Measurements from ENCODE around the gene SIGLECL1.

Gene SIGLECL1

GRCh38 chr19:51272183-51272810 lies 21.4 kb downstream of the SIGLECL1 start:
- Histone ChIP-seq H3K9ac (ENCODE audit: low read length) (no peak overlapping the region), H3K27me3 (ENCODE audit: insufficient read depth, low read length) (no peaks in the 10 kb centered on the region), H3K79me2 (ENCODE audit: insufficient read depth, low read length) (no peaks in the 10 kb centered on the region), H3K27ac (ENCODE audit: low read depth, low read length, poor library complexity, severe bottlenecking) (no peak overlapping the region), H3K36me3 (ENCODE audit: insufficient read depth, low read length) (no peaks in the 10 kb centered on the region), H3F3A (ENCODE audit: insufficient read depth, low read length) (no peaks in the 10 kb centered on the region), H3K4me1 (ENCODE audit: insufficient read depth, low read length, severe bottlenecking) (no peaks in the 10 kb centered on the region), H2AFZ (ENCODE audit: low read length) (no peak overlapping the region), H3K4me3 (ENCODE audit: low read depth, low read length, poor library complexity, severe bottlenecking) (no peak overlapping the region), H3K4me2 (ENCODE audit: low read length) (no peak overlapping the region), H3K9me3 (ENCODE audit: low read length) (no peaks in the 10 kb centered on the region), H3K9me2 (ENCODE audit: low read depth, low read length) (no peaks in the 10 kb centered on the region), H4K20me1 (ENCODE audit: insufficient read depth, low read length) (no peaks in the 10 kb centered on the region)
- TF ChIP-seq EZH2 (IDR thresholded peaks at IDR 0.05; ENCODE audit: borderline replicate concordance, low read length) (no peak), CTCF (IDR thresholded peaks at IDR 0.05; ENCODE audit: low read length) (no peak)

GRCh38 chr19:51274049-51274770 lies 23.3 kb downstream of the SIGLECL1 start:
- Histone ChIP-seq H3K9me3 (ENCODE audit: low read length) (no peaks in the 10 kb centered on the region), H3K36me3 (ENCODE audit: insufficient read depth, low read length) (no peaks in the 10 kb centered on the region), H3K27ac (ENCODE audit: low read depth, low read length, poor library complexity, severe bottlenecking) (no peak overlapping the region), H3F3A (ENCODE audit: insufficient read depth, low read length) (no peaks in the 10 kb centered on the region), H2AFZ (ENCODE audit: low read length) (no peak overlapping the region), H4K20me1 (ENCODE audit: insufficient read depth, low read length) (no peaks in the 10 kb centered on the region), H3K4me1 (ENCODE audit: insufficient read depth, low read length, severe bottlenecking) (no peaks in the 10 kb centered on the region), H3K4me3 (ENCODE audit: low read depth, low read length, poor library complexity, severe bottlenecking) (no peak overlapping the region), H3K4me2 (ENCODE audit: low read length) (no peak overlapping the region), H3K9ac (ENCODE audit: low read length) (no peak overlapping the region), H3K79me2 (ENCODE audit: insufficient read depth, low read length) (no peaks in the 10 kb centered on the region), H3K27me3 (ENCODE audit: insufficient read depth, low read length) (no peaks in the 10 kb centered on the region), H3K9me2 (ENCODE audit: low read depth, low read length) (no peaks in the 10 kb centered on the region)
- TF ChIP-seq EZH2 (IDR thresholded peaks at IDR 0.05; ENCODE audit: borderline replicate concordance, low read length) (no peak), CTCF (IDR thresholded peaks at IDR 0.05; ENCODE audit: low read length) (no peak)

GRCh38 chr19:51277112-51277511 lies 26.2 kb downstream of the SIGLECL1 start:
- Histone ChIP-seq H4K20me1 (ENCODE audit: insufficient read depth, low read length) (no peaks in the 10 kb centered on the region), H3K27ac (ENCODE audit: low read depth, low read length, poor library complexity, severe bottlenecking) (no peak overlapping the region), H3K9me2 (ENCODE audit: low read depth, low read length) (no peaks in the 10 kb centered on the region), H3K9me3 (ENCODE audit: low read length) (no peaks in the 10 kb centered on the region), H3K4me1 (ENCODE audit: insufficient read depth, low read length, severe bottlenecking) (no peaks in the 10 kb centered on the region), H2AFZ (ENCODE audit: low read length) (no peak overlapping the region), H3K36me3 (ENCODE audit: insufficient read depth, low read length) (no peaks in the 10 kb centered on the region), H3K4me3 (ENCODE audit: low read depth, low read length, poor library complexity, severe bottlenecking) (no peak overlapping the region), H3F3A (ENCODE audit: insufficient read depth, low read length) (no peaks in the 10 kb centered on the region), H3K27me3 (ENCODE audit: insufficient read depth, low read length) (no peaks in the 10 kb centered on the region), H3K9ac (ENCODE audit: low read length) (no peak overlapping the region), H3K79me2 (ENCODE audit: insufficient read depth, low read length) (no peaks in the 10 kb centered on the region), H3K4me2 (ENCODE audit: low read length) (no peak overlapping the region)
- TF ChIP-seq EZH2 (IDR thresholded peaks at IDR 0.05; ENCODE audit: borderline replicate concordance, low read length) (no peak), CTCF (IDR thresholded peaks at IDR 0.05; ENCODE audit: low read length) (no peak)
